ENCODE data around the gene HS3ST4.

- TF ChIP-seq CTCF (IDR thresholded peaks at IDR 0.05) (no peak), POLR2A (IDR thresholded peaks at IDR 0.05) (no peak)
Measured at GRCh38 chr16:26058326-26058725, 366.6 kb downstream of the HS3ST4 start.
